Measurements from ENCODE around the gene CACYBP.

Gene CACYBP

GRCh38 chr1:175034775-175035174, 35.0 kb downstream of the CACYBP start:
- H3K27ac ChIP-seq: no peak overlapping the region
- no peak for DNase-seq
- no peaks in the 10 kb centered on the region for H3K4me1 ChIP-seq
- no peaks in the 10 kb centered on the region for H3K27me3 ChIP-seq
- no peaks in the 10 kb centered on the region for H3K9me3 ChIP-seq
- H3K36me3 ChIP-seq: no peaks in the 10 kb centered on the region
- no peak overlapping the region for H3K4me3 ChIP-seq
- no peak for TF ChIP-seq CTCF (IDR thresholded peaks at IDR 0.05)
- intact Hi-C loops (cut with DNase I; ENCODE audit: low total_unique reads): loop anchor here (5.0 to 10.0 kb wide), 3 partner anchors 83 to 290 kb away; no protein-coding TSS in a partner anchor

GRCh38 chr1:175035865-175036264, 36.1 kb downstream of the CACYBP start:
- H3K27ac ChIP-seq: no peak overlapping the region
- intact Hi-C loops (cut with DNase I; ENCODE audit: low total_unique reads): loop anchor here (5.0 to 10.0 kb wide), 2 partner anchors 96 to 289 kb away; no protein-coding TSS in a partner anchor
- TF ChIP-seq CTCF (IDR thresholded peaks at IDR 0.05): no peak
- no peak for DNase-seq
- H3K4me1 ChIP-seq: no peaks in the 10 kb centered on the region
- H3K9me3 ChIP-seq: no peaks in the 10 kb centered on the region
- H3K36me3 ChIP-seq: no peaks in the 10 kb centered on the region
- no peaks in the 10 kb centered on the region for H3K27me3 ChIP-seq
- H3K4me3 ChIP-seq: no peak overlapping the region

GRCh38 chr1:175036476-175036875, 36.7 kb downstream of the CACYBP start:
- Histone ChIP-seq H3K27ac (no peak overlapping the region), H3K9me3 (no peaks in the 10 kb centered on the region), H3K27me3 (no peaks in the 10 kb centered on the region), H3K4me1 (no peaks in the 10 kb centered on the region), H3K36me3 (no peaks in the 10 kb centered on the region), H3K4me3 (no peak overlapping the region)
- TF ChIP-seq CTCF (IDR thresholded peaks at IDR 0.05): no peak
- DNase-seq: no peak
- intact Hi-C loops (cut with DNase I; ENCODE audit: low total_unique reads): loop anchor here (5.0 to 10.0 kb wide), 2 partner anchors 96 to 288 kb away; no protein-coding TSS in a partner anchor

- no peaks in the 10 kb centered on the region for H3K9me3 ChIP-seq
- no peak overlapping the region for H3K4me3 ChIP-seq
- no peaks in the 10 kb centered on the region for H3K27me3 ChIP-seq
- no peak for TF ChIP-seq CTCF (IDR thresholded peaks at IDR 0.05)
- no peaks in the 10 kb centered on the region for H3K4me1 ChIP-seq
- no peaks in the 10 kb centered on the region for H3K36me3 ChIP-seq
- intact Hi-C loops (cut with DNase I; ENCODE audit: low total_unique reads): loop anchor here (5.0 to 10.0 kb wide), 2 partner anchors 95 to 287 kb away; no protein-coding TSS in a partner anchor
- H3K27ac ChIP-seq: no peak overlapping the region
- DNase-seq: no peak
Measured at GRCh38 chr1:175037416-175037815, 37.7 kb downstream of the CACYBP start.

- TF ChIP-seq CTCF (IDR thresholded peaks at IDR 0.05): no peak
- Histone ChIP-seq H3K27me3 (peaks cover 0 to 8% of the 10 kb centered on the region in 2 donors), H3K9me3 (no peaks in the 10 kb centered on the region), H3K27ac (no peak overlapping the region), H3K4me1 (no peaks in the 10 kb centered on the region), H3K36me3 (no peaks in the 10 kb centered on the region), H3K4me3 (no peak overlapping the region)
- intact Hi-C loops (cut with DNase I; ENCODE audit: low total_unique reads): no loop called here
- DNase-seq: no peak
Measured at GRCh38 chr1:175040324-175040879, 40.7 kb downstream of the CACYBP start.

Measured in tibial artery (tissue), 4 donors.